ENCODE data around the gene DBP. TPM values are rescaled to one million over a fixed set of nuclear protein-coding genes. Genes with fewer than 3 reads are reported as not detected.

DBP gene
- total and polyA plus RNA-seq, 2 experiments from 2014 or later = 5.7 to 6.3 TPM

- no peak overlapping the region for H3K4me3 Mint-ChIP-seq
- H3K27me3 Mint-ChIP-seq (ENCODE audit: insufficient read depth, low read depth, poor library complexity) = peaks cover 2% of the 10 kb centered on the region
- Histone ChIP-seq H3K27me3 (ENCODE audit: insufficient read depth) (no peaks in the 10 kb centered on the region), H3K27ac (ENCODE audit: low read depth) (no peak overlapping the region), H3K4me3 (no peak overlapping the region), H3K36me3 (ENCODE audit: insufficient read depth) (no peaks in the 10 kb centered on the region), H3K9me2 (ENCODE audit: insufficient read depth) (no peaks in the 10 kb centered on the region), H2AFZ (no peak overlapping the region; the same call in 1 of the 2 replicates), H3F3A (replicated peaks; ENCODE audit: low read depth) (no peaks in the 10 kb centered on the region), H4K20me1 (replicated peaks; ENCODE audit: insufficient read depth) (no peaks in the 10 kb centered on the region), H3K4me1 (ENCODE audit: insufficient read depth) (no peaks in the 10 kb centered on the region), H3K79me2 (replicated peaks; ENCODE audit: insufficient read depth) (no peaks in the 10 kb centered on the region), H3K4me2 (no peak overlapping the region)
- H3K36me3 Mint-ChIP-seq (ENCODE audit: low read depth) = no peaks in the 10 kb centered on the region
- DNase-seq (ENCODE audit: low spot score) = no peak
- H3K4me1 Mint-ChIP-seq = no peaks in the 10 kb centered on the region
- H3K9me3 Mint-ChIP-seq = no peaks in the 10 kb centered on the region
- no peak overlapping the region for H3K27ac Mint-ChIP-seq
- no peak for ATAC-seq
- TF ChIP-seq EZH2 (IDR thresholded peaks at IDR 0.05; ENCODE audit: low read depth, unreplicated experiment) (no peak), CREB1 (CRISPR knock-in tag; IDR thresholded peaks at IDR 0.05; ENCODE audit: low read depth) (no peak), ZNF462 (CRISPR knock-in tag; IDR thresholded peaks at IDR 0.05) (no peak), POLR2AphosphoS5 (IDR thresholded peaks at IDR 0.05; ENCODE audit: low read depth) (no peak), EZH2phosphoT487 (IDR thresholded peaks at IDR 0.05; ENCODE audit: unreplicated experiment) (no peak), ZNF331 (CRISPR knock-in tag; IDR thresholded peaks at IDR 0.05; ENCODE audit: low read depth) (no peak), STAT1 (IDR thresholded peaks at IDR 0.05; ENCODE audit: unreplicated experiment) (no peak), NANOG (IDR thresholded peaks at IDR 0.05; ENCODE audit: borderline replicate concordance) (no peak), JUNB (IDR thresholded peaks at IDR 0.05; ENCODE audit: unreplicated experiment) (no peak)
- TF ChIP-seq, protein P1, sequence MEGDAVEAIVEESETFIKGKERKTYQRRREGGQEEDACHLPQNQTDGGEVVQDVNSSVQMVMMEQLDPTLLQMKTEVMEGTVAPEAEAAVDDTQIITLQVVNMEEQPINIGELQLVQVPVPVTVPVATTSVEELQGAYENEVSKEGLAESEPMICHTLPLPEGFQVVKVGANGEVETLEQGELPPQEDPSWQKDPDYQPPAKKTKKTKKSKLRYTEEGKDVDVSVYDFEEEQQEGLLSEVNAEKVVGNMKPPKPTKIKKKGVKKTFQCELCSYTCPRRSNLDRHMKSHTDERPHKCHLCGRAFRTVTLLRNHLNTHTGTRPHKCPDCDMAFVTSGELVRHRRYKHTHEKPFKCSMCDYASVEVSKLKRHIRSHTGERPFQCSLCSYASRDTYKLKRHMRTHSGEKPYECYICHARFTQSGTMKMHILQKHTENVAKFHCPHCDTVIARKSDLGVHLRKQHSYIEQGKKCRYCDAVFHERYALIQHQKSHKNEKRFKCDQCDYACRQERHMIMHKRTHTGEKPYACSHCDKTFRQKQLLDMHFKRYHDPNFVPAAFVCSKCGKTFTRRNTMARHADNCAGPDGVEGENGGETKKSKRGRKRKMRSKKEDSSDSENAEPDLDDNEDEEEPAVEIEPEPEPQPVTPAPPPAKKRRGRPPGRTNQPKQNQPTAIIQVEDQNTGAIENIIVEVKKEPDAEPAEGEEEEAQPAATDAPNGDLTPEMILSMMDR (conservative IDR thresholded peaks at IDR 0.05; ENCODE audit: low read depth in 2 of 2) = no peak
- TF ChIP-seq, protein P2, sequence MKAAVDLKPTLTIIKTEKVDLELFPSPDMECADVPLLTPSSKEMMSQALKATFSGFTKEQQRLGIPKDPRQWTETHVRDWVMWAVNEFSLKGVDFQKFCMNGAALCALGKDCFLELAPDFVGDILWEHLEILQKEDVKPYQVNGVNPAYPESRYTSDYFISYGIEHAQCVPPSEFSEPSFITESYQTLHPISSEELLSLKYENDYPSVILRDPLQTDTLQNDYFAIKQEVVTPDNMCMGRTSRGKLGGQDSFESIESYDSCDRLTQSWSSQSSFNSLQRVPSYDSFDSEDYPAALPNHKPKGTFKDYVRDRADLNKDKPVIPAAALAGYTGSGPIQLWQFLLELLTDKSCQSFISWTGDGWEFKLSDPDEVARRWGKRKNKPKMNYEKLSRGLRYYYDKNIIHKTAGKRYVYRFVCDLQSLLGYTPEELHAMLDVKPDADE (IDR thresholded peaks at IDR 0.05) = no peak
- TF ChIP-seq, protein P3, sequence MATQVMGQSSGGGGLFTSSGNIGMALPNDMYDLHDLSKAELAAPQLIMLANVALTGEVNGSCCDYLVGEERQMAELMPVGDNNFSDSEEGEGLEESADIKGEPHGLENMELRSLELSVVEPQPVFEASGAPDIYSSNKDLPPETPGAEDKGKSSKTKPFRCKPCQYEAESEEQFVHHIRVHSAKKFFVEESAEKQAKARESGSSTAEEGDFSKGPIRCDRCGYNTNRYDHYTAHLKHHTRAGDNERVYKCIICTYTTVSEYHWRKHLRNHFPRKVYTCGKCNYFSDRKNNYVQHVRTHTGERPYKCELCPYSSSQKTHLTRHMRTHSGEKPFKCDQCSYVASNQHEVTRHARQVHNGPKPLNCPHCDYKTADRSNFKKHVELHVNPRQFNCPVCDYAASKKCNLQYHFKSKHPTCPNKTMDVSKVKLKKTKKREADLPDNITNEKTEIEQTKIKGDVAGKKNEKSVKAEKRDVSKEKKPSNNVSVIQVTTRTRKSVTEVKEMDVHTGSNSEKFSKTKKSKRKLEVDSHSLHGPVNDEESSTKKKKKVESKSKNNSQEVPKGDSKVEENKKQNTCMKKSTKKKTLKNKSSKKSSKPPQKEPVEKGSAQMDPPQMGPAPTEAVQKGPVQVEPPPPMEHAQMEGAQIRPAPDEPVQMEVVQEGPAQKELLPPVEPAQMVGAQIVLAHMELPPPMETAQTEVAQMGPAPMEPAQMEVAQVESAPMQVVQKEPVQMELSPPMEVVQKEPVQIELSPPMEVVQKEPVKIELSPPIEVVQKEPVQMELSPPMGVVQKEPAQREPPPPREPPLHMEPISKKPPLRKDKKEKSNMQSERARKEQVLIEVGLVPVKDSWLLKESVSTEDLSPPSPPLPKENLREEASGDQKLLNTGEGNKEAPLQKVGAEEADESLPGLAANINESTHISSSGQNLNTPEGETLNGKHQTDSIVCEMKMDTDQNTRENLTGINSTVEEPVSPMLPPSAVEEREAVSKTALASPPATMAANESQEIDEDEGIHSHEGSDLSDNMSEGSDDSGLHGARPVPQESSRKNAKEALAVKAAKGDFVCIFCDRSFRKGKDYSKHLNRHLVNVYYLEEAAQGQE (IDR thresholded peaks at IDR 0.05; ENCODE audit: unreplicated experiment) = no peak
Observed at GRCh38 chr19:48681127-48681470, 43.9 kb upstream of the DBP start.

Measured in GM23338 (cell line).